H1 (cell line): ENCODE measurements around the gene ELOVL5. TPM values are rescaled to one million over a fixed set of nuclear protein-coding genes. Genes with fewer than 3 reads are reported as not detected.

Experiments
- BRCA1 ChIP-seq: IDR thresholded peaks from 2 replicates; pipeline ENCODE4 v1.6.1; 2012; ENCODE audit warnings: low read depth, low read length, improper control_type of control experiment
- CHD2 ChIP-seq: IDR thresholded peaks from 2 replicates; pipeline ENCODE4 v1.6.1; 2012; ENCODE audit warnings: low read length, improper control_type of control experiment
- JUND ChIP-seq: IDR thresholded peaks from 2 replicates; pipeline ENCODE4 v1.6.1; 2011; ENCODE audit warnings: mild to moderate bottlenecking, improper control_type of control experiment, low read length
- RNF2 ChIP-seq: fragments of 200-900, 300-1000 bp; sonication (generic); IDR thresholded peaks from 2 replicates; pipeline ENCODE4 v1.7.1; 2016; ENCODE audit warnings: borderline replicate concordance, low read depth, mild to moderate bottlenecking, antibody characterized with exemption, low read length; ENCODE audit not compliant: poor library complexity, severe bottlenecking; ENCODE audit errors: missing control alignments
- polyA plus RNA-seq, 7 experiments: library from polyadenylated mRNA; depleted of rRNA in 3 of 7; stranded (reverse) in 5 of 7; unstranded in 2 of 7; fragments of >200 nt in 5 of 7; fragments of 200-250 nt in 2 of 7; gene quantifications; 1 replicate in 5 of 7; 2 replicates in 1 of 7; 4 replicates in 1 of 7; pipeline versions ENCODE4 v1.2.1 to v1.2.3, GENCODE V29; 2011 to 2013; ENCODE audit warnings: missing spikeins in 2 of 7, mixed read lengths in 2 of 7
- total RNA-seq: library from RNA; stranded (reverse); fragmentation: NEBNext Ultra II Directional; extraction: Animal tissue kit (Norgen Biotek cat#: 25700); gene quantifications from 2 replicates; pipeline ENCODE4 v1.2.1, GENCODE V29; 2021

The ELOVL5 gene
- total and polyA plus RNA-seq, 2 of the 8 experiments (the other 6 are each of a cell fraction or from before 2014, with no cell fraction given): 113 to 156 TPM

DNA sequence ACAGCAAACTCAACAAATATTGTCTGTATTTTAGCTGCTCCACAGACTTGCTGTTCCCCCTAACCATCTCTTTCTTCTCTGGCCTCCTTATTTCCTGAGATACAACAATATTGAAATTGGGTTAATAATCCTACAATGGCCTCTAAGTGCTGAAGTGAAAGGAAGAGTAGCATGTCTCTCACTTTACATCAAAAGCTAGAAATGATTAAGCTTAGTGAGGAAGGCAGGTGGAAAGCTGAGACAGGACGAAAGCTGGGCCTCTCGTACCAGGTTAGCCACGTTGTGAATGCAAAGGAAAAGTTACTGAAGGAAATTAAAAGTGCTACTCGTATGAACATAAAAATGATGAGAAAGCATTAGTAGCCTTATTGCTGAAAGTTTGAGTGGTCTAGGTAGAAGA, 63.8 kb downstream of the ELOVL5 start (continued):
- TF ChIP-seq RNF2 (no peak), BRCA1 (no peak), CHD2 (no peak), JUND (no peak)
